Measurements from ENCODE around the gene TNP1. TPM values are rescaled to one million over a fixed set of nuclear protein-coding genes. Genes with fewer than 3 reads are reported as not detected.

The TNP1 gene
- total and polyA plus RNA-seq, 2 donors (not counting 1 experiment from before 2014, with no cell fraction given): not detected

- no peak overlapping the region for H3K27ac ChIP-seq (ENCODE audit: low read length in 2 of 2)
- H3K9me3 Mint-ChIP-seq (ENCODE audit: insufficient read depth): no peaks in the 10 kb centered on the region
- H3K27me3 Mint-ChIP-seq: peaks cover 8% of the 10 kb centered on the region
- H3K36me3 ChIP-seq (replicated peaks in 1 of 2; ENCODE audit: control extremely low read depth in 1 of 2, control insufficient read depth in 1 of 2, extremely low read depth in 1 of 2, insufficient read depth in 2 of 2, low read length in 1 of 2): no peaks in the 10 kb centered on the region
- H3K27ac Mint-ChIP-seq: no peak overlapping the region
- CTCF ChIA-PET: no interaction called here
- H4K20me1 ChIP-seq (ENCODE audit: control insufficient read depth, insufficient read depth, low read length, poor library complexity, severe bottlenecking): no peaks in the 10 kb centered on the region
- POLR2A ChIA-PET: no interaction called here
- TF ChIP-seq CTCF (IDR thresholded peaks at IDR 0.05): no peak
- TF ChIP-seq EZH2 (IDR thresholded peaks at IDR 0.05; ENCODE audit: borderline replicate concordance, insufficient read depth, low read depth, low read length, poor library complexity, severe bottlenecking): no peak
- no peaks in the 10 kb centered on the region for H3K4me1 ChIP-seq (ENCODE audit: control insufficient read depth in 2 of 2, insufficient read depth in 2 of 2, low read length in 2 of 2)
- no peak overlapping the region for H3K4me3 Mint-ChIP-seq
- no peak overlapping the region for H3K4me3 ChIP-seq (ENCODE audit: control extremely low read depth in 1 of 5, extremely low read depth in 1 of 5, insufficient read depth in 1 of 5, low read depth in 2 of 5, low read length in 4 of 5)
- no peak overlapping the region for H2AFZ ChIP-seq (ENCODE audit: insufficient read depth, low read depth, low read length, poor library complexity, severe bottlenecking)
- no peaks in the 10 kb centered on the region for H3K9me3 ChIP-seq (ENCODE audit: control extremely low read depth in 1 of 3, control insufficient read depth in 2 of 3, insufficient read depth in 1 of 3, low read length in 2 of 3)
- H3K4me2 ChIP-seq (replicated peaks; ENCODE audit: low read depth, low read length, poor library complexity, severe bottlenecking): no peak overlapping the region
- no peaks in the 10 kb centered on the region for H3K4me1 Mint-ChIP-seq
- intact Hi-C loops (cut with micrococcal nuclease): no loop called here
- H3K9ac ChIP-seq (ENCODE audit: low read length): no peak overlapping the region
- no peaks in the 10 kb centered on the region for H3K79me2 ChIP-seq (ENCODE audit: control insufficient read depth, insufficient read depth, low read length)
- WGBS (ENCODE audit: insufficient coverage): 49% methylated on average over 5 of the region's 6 CpGs
- peaks cover 0 to 3% (median 1%) of the 10 kb centered on the region in 4 experiments for H3K27me3 ChIP-seq (replicated peaks in 1 of 4; ENCODE audit: control extremely low read depth in 1 of 4, control insufficient read depth in 3 of 4, insufficient read depth in 4 of 4, low read length in 3 of 4)
- DNase-seq: no peak
- no peak for ATAC-seq (ENCODE audit: low read depth)
Observed at GRCh38 chr2:216827073-216827720, 32.7 kb downstream of the TNP1 start.

- H3K27ac ChIP-seq (ENCODE audit: low read length in 2 of 2): no peak overlapping the region
- H3K4me1 ChIP-seq (ENCODE audit: control insufficient read depth in 2 of 2, insufficient read depth in 2 of 2, low read length in 2 of 2): no peaks in the 10 kb centered on the region
- no peak overlapping the region for H3K4me3 ChIP-seq (ENCODE audit: control extremely low read depth in 1 of 5, extremely low read depth in 1 of 5, insufficient read depth in 1 of 5, low read depth in 2 of 5, low read length in 4 of 5)
- ChIA-PET CTCF (no interaction called here), POLR2A (no interaction called here)
- WGBS (ENCODE audit: insufficient coverage): 83% methylated on average over 1 of the region's 1 CpG
- H3K4me1 Mint-ChIP-seq: no peaks in the 10 kb centered on the region
- no peaks in the 10 kb centered on the region for H4K20me1 ChIP-seq (ENCODE audit: control insufficient read depth, insufficient read depth, low read length, poor library complexity, severe bottlenecking)
- no peak for TF ChIP-seq EZH2 (IDR thresholded peaks at IDR 0.05; ENCODE audit: borderline replicate concordance, insufficient read depth, low read depth, low read length, poor library complexity, severe bottlenecking)
- no peak for TF ChIP-seq CTCF (IDR thresholded peaks at IDR 0.05)
- no peak overlapping the region for H3K4me2 ChIP-seq (replicated peaks; ENCODE audit: low read depth, low read length, poor library complexity, severe bottlenecking)
- peaks cover 0 to 4% (median 0%) of the 10 kb centered on the region in 3 donors for H3K9me3 ChIP-seq (ENCODE audit: control extremely low read depth in 1 of 3, control insufficient read depth in 2 of 3, insufficient read depth in 1 of 3, low read length in 2 of 3)
- no peak overlapping the region for H3K4me3 Mint-ChIP-seq
- H3K79me2 ChIP-seq (ENCODE audit: control insufficient read depth, insufficient read depth, low read length): no peaks in the 10 kb centered on the region
- H3K9me3 Mint-ChIP-seq (ENCODE audit: insufficient read depth): no peaks in the 10 kb centered on the region
- no peak overlapping the region for H3K9ac ChIP-seq (ENCODE audit: low read length)
- DNase-seq (no peak), ATAC-seq (ENCODE audit: low read depth) (no peak)
- intact Hi-C loops (cut with micrococcal nuclease): no loop called here
- no peaks in the 10 kb centered on the region for H3K36me3 ChIP-seq (replicated peaks in 1 of 2; ENCODE audit: control extremely low read depth in 1 of 2, control insufficient read depth in 1 of 2, extremely low read depth in 1 of 2, insufficient read depth in 2 of 2, low read length in 1 of 2)
- H3K27me3 Mint-ChIP-seq: no peaks in the 10 kb centered on the region
- H2AFZ ChIP-seq (ENCODE audit: insufficient read depth, low read depth, low read length, poor library complexity, severe bottlenecking): no peak overlapping the region
- H3K27me3 ChIP-seq (replicated peaks in 1 of 4; ENCODE audit: control extremely low read depth in 1 of 4, control insufficient read depth in 3 of 4, insufficient read depth in 4 of 4, low read length in 3 of 4): no peaks in the 10 kb centered on the region
- no peak overlapping the region for H3K27ac Mint-ChIP-seq
Observed at GRCh38 chr2:216822470-216822869, 37.4 kb downstream of the TNP1 start.

Data from B cell (primary cell).